HEK293 (cell line): ENCODE results near the gene PRPH.

Experiments used
- CTCF ChIA-PET: fragments of 350-600 bp; formaldehyde crosslinking; extraction: SDS; loops from one replicate; lab custom pipeline; 2021; ENCODE audit warnings: antibody characterized with exemption; lab: Yijun Ruan, JAX
- POLR2A ChIA-PET: fragments of 300-600 bp; formaldehyde crosslinking; extraction: SDS; loops from one replicate; lab custom pipeline; 2020; ENCODE audit warnings: antibody characterized with exemption, inconsistent platforms; lab: Yijun Ruan, JAX
- H3K27ac ChIP-seq: fragments of 200-500 bp; sonication (Bioruptor generic); 2 replicates; pipeline ENCODE4 v1.5.1; 2014; ENCODE audit warnings: low read depth, low read length, control low read depth, inconsistent platforms; ENCODE audit errors: extremely low read depth
- H3K36me3 ChIP-seq, 2 experiments: fragments of 200-500 bp in 1 of 2; sonication (Bioruptor generic) in 1 of 2; 1 replicate in 1 of 2; 2 replicates in 1 of 2; pipeline ENCODE4 v1.5.1; 2014 to 2017; ENCODE audit warnings: inconsistent platforms in 2 of 2, low read length in 2 of 2; ENCODE audit not compliant: control insufficient read depth in 2 of 2, insufficient read depth in 1 of 2
- H3K4me1 ChIP-seq: fragments of 200-500 bp; sonication (Bioruptor generic); 2 replicates; pipeline ENCODE4 v1.5.1; 2014; ENCODE audit warnings: mild to moderate bottlenecking, low read length, inconsistent platforms; ENCODE audit not compliant: control insufficient read depth, insufficient read depth
- H3K4me3 ChIP-seq: 2 replicates; pipeline ENCODE4 v1.5.1; 2011; ENCODE audit warnings: low read depth, mild to moderate bottlenecking, control low read depth, low read length, moderate library complexity
- H3K9me3 ChIP-seq: fragments of 200-500 bp; sonication (Bioruptor generic); 2 replicates; pipeline ENCODE4 v1.5.1; 2014; ENCODE audit warnings: low read depth, low read length, inconsistent platforms; ENCODE audit not compliant: control insufficient read depth, insufficient read depth
- ELK4 ChIP-seq: IDR thresholded peaks from 2 replicates; pipeline ENCODE4 v1.6.1; 2011; ENCODE audit warnings: mild to moderate bottlenecking, low read depth, low read length, borderline replicate concordance
- FEZF1 ChIP-seq: fragments of 450-650 bp; formaldehyde crosslinking; IDR thresholded peaks from 2 replicates; pipeline ENCODE4 v1.5.1; 2016; ENCODE audit warnings: missing biosample characterization, missing genetic modification characterization
- GLI2 ChIP-seq: fragments of 450-650 bp; formaldehyde crosslinking; IDR thresholded peaks from 2 replicates; pipeline ENCODE4; 2017; ENCODE audit warnings: missing biosample characterization, missing genetic modification characterization, low read depth, borderline replicate concordance
- KLF16 ChIP-seq: fragments of 450-650 bp; formaldehyde crosslinking; IDR thresholded peaks from 2 replicates; pipeline ENCODE4 v1.5.1; 2017; ENCODE audit warnings: missing biosample characterization, missing genetic modification characterization
- MEIS1 ChIP-seq: sonication (generic); formaldehyde crosslinking; IDR thresholded peaks from 2 replicates; pipeline ENCODE4 v1.8.1; 2022; ENCODE audit warnings: missing genetic modification reagents, mild to moderate bottlenecking, borderline replicate concordance
- OSR2 ChIP-seq: fragments of 450-650 bp; formaldehyde crosslinking; IDR thresholded peaks from 2 replicates; pipeline ENCODE4 v1.5.1; 2016; ENCODE audit warnings: missing biosample characterization, missing genetic modification characterization
- RBAK ChIP-seq: fragments of 450-650 bp; formaldehyde crosslinking; IDR thresholded peaks from 2 replicates; pipeline ENCODE4 v1.5.1; 2016; ENCODE audit warnings: missing biosample characterization, missing genetic modification characterization
- SALL2 ChIP-seq: fragments of 450-650 bp; formaldehyde crosslinking; IDR thresholded peaks from 2 replicates; pipeline ENCODE4 v1.5.0; 2017; ENCODE audit warnings: missing biosample characterization, mild to moderate bottlenecking, missing genetic modification characterization, borderline replicate concordance
- ZBTB1 ChIP-seq: fragments of 450-650 bp; formaldehyde crosslinking; IDR thresholded peaks from 2 replicates; pipeline ENCODE4 v1.5.1; 2016; ENCODE audit warnings: missing biosample characterization, missing genetic modification characterization
- ZFP37 ChIP-seq: fragments of 450-650 bp; formaldehyde crosslinking; IDR thresholded peaks from 2 replicates; pipeline ENCODE4 v1.5.1; 2016; ENCODE audit warnings: missing biosample characterization, missing genetic modification characterization
- ZNF148 ChIP-seq: fragments of 450-650 bp; formaldehyde crosslinking; IDR thresholded peaks from 2 replicates; pipeline ENCODE4 v1.5.0; 2017; ENCODE audit warnings: missing biosample characterization, missing genetic modification characterization, borderline replicate concordance
- ZNF16 ChIP-seq: fragments of 450-650 bp; formaldehyde crosslinking; IDR thresholded peaks from 2 replicates; pipeline ENCODE4 v1.5.1; 2016; ENCODE audit warnings: low read depth, missing biosample characterization, missing genetic modification characterization
- ZNF202 ChIP-seq: fragments of 450-650 bp; formaldehyde crosslinking; IDR thresholded peaks from 2 replicates; pipeline ENCODE4 v1.5.1; 2016; ENCODE audit warnings: missing biosample characterization, missing genetic modification characterization, borderline replicate concordance
- ZNF24 ChIP-seq: fragments of 450-650 bp; formaldehyde crosslinking; IDR thresholded peaks from 2 replicates; pipeline ENCODE4 v1.5.1; 2016; ENCODE audit warnings: missing biosample characterization, missing genetic modification characterization
- ZNF274 ChIP-seq, 2 experiments: fragments of 200-500 bp in 1 of 2; fragments of 450-650 bp in 1 of 2; sonication (Bioruptor generic) in 1 of 2; formaldehyde crosslinking in 1 of 2; IDR thresholded peaks; 2 replicates each; pipeline versions ENCODE4 v1.5.1 to v1.6.1; 2014 to 2016; ENCODE audit warnings: borderline replicate concordance in 1 of 2, inconsistent platforms in 1 of 2, low read length in 1 of 2, missing biosample characterization in 1 of 2, missing genetic modification characterization in 1 of 2
- ZNF292 ChIP-seq: fragments of 450-650 bp; formaldehyde crosslinking; IDR thresholded peaks from 2 replicates; pipeline ENCODE4 v1.5.1; 2016; ENCODE audit warnings: low read depth, missing biosample characterization, missing genetic modification characterization, borderline replicate concordance
- ZNF354C ChIP-seq: fragments of 450-650 bp; formaldehyde crosslinking; IDR thresholded peaks from 2 replicates; pipeline ENCODE4 v1.5.1; 2016; ENCODE audit warnings: missing biosample characterization, missing genetic modification characterization, low read depth, borderline replicate concordance
- ZNF366 ChIP-seq: fragments of 450-650 bp; formaldehyde crosslinking; conservative IDR thresholded peaks from 2 replicates; pipeline ENCODE4 v1.5.1; 2016; ENCODE audit warnings: missing biosample characterization, missing genetic modification characterization
- ZNF37A ChIP-seq: fragments of 450-650 bp; IDR thresholded peaks from 2 replicates; pipeline ENCODE4 v1.5.1; 2018; ENCODE audit warnings: missing biosample characterization, missing genetic modification characterization
- ZNF433 ChIP-seq: fragments of 450-650 bp; formaldehyde crosslinking; IDR thresholded peaks from 2 replicates; pipeline ENCODE4 v1.5.1; 2016; ENCODE audit warnings: missing biosample characterization, missing genetic modification characterization, low read depth
- ZNF521 ChIP-seq: fragments of 450-650 bp; formaldehyde crosslinking; IDR thresholded peaks from 2 replicates; pipeline ENCODE4 v1.5.1; 2017; ENCODE audit warnings: missing biosample characterization, mild to moderate bottlenecking, missing genetic modification characterization
- ZNF555 ChIP-seq: fragments of 450-650 bp; formaldehyde crosslinking; conservative IDR thresholded peaks from 2 replicates; pipeline ENCODE4 v1.5.1; 2017; ENCODE audit warnings: missing biosample characterization, mild to moderate bottlenecking, missing genetic modification characterization, inconsistent platforms
- ZNF558 ChIP-seq: fragments of 450-650 bp; formaldehyde crosslinking; IDR thresholded peaks from 2 replicates; pipeline ENCODE4 v1.5.1; 2016; ENCODE audit warnings: missing biosample characterization, missing genetic modification characterization
- ZNF560 ChIP-seq: fragments of 450-650 bp; formaldehyde crosslinking; IDR thresholded peaks from 2 replicates; pipeline ENCODE4 v1.5.1; 2017; ENCODE audit warnings: missing biosample characterization, missing genetic modification characterization, borderline replicate concordance
- ZNF585B ChIP-seq: fragments of 450-650 bp; formaldehyde crosslinking; IDR thresholded peaks from 2 replicates; pipeline ENCODE4 v1.5.1; 2016; ENCODE audit warnings: missing biosample characterization, missing genetic modification characterization
- ZNF596 ChIP-seq: fragments of 450-650 bp; IDR thresholded peaks from 2 replicates; pipeline ENCODE4 v1.5.0; 2018; ENCODE audit warnings: missing biosample characterization, mild to moderate bottlenecking, missing genetic modification characterization, moderate library complexity
- ZNF600 ChIP-seq: fragments of 450-650 bp; formaldehyde crosslinking; IDR thresholded peaks from 2 replicates; pipeline ENCODE4 v1.5.1; 2016; ENCODE audit warnings: missing biosample characterization, missing genetic modification characterization
- ZNF624 ChIP-seq: fragments of 450-650 bp; formaldehyde crosslinking; IDR thresholded peaks from 2 replicates; pipeline ENCODE4 v1.5.1; 2017; ENCODE audit warnings: missing biosample characterization, missing genetic modification characterization
- ZNF701 ChIP-seq: fragments of 450-650 bp; formaldehyde crosslinking; IDR thresholded peaks from 2 replicates; pipeline ENCODE4 v1.5.1; 2016; ENCODE audit warnings: missing biosample characterization, missing genetic modification characterization
- ZNF791 ChIP-seq: fragments of 450-650 bp; formaldehyde crosslinking; IDR thresholded peaks from 2 replicates; pipeline ENCODE4 v1.5.1; 2016; ENCODE audit warnings: missing biosample characterization, missing genetic modification characterization
- ZNF837 ChIP-seq: fragments of 450-650 bp; formaldehyde crosslinking; IDR thresholded peaks from 2 replicates; pipeline ENCODE4 v1.5.1; 2016; ENCODE audit warnings: missing biosample characterization, missing genetic modification characterization
- ZSCAN16 ChIP-seq: fragments of 450-650 bp; formaldehyde crosslinking; IDR thresholded peaks from 2 replicates; pipeline ENCODE4 v1.5.1; 2016; ENCODE audit warnings: missing biosample characterization, missing genetic modification characterization
- ZSCAN30 ChIP-seq: fragments of 450-650 bp; IDR thresholded peaks from 2 replicates; pipeline ENCODE4 v1.5.1; 2018; ENCODE audit warnings: missing biosample characterization, mild to moderate bottlenecking, missing genetic modification characterization, moderate library complexity

PRPH gene

GRCh38 chr12:49338830-49339463 lies 44.0 kb downstream of the PRPH start (continued):
- 0 out of 2 replicates have a peak, but pooled peaks have one; percentile 28 for TF ChIP-seq ZNF366 (tag by site-specific recombination)
- no peak for TF ChIP-seq ZNF292 (tag by site-specific recombination)
- no peak for TF ChIP-seq SALL2 (tag by site-specific recombination)
- TF ChIP-seq ZNF560: no peak
- TF ChIP-seq ZNF521 (tag by site-specific recombination): no peak
- TF ChIP-seq ZNF433 (tag by site-specific recombination): no peak
- TF ChIP-seq KLF16 (tag by site-specific recombination): no peak
- TF ChIP-seq ZSCAN16 (tag by site-specific recombination): no peak
- TF ChIP-seq ZFP37 (tag by site-specific recombination): no peak
- no peak for TF ChIP-seq ZNF596
- TF ChIP-seq ZNF16 (tag by site-specific recombination): no peak
- no peak for TF ChIP-seq ZNF24 (tag by site-specific recombination)
- no peak for TF ChIP-seq ZSCAN30
- TF ChIP-seq ZBTB1 (tag by site-specific recombination): no peak
- no peak for TF ChIP-seq ZNF555 (tag by site-specific recombination)

GRCh38 chr12:49339464-49339861 lies 44.5 kb downstream of the PRPH start:
- POLR2A ChIA-PET: interaction anchor here (0.5 to 1.3 kb wide), 3 partner anchors 8 to 17 kb away, joined by 3 to 6 read pairs (median 3); partner anchors contain the start of gene TROAP
- Histone ChIP-seq H3K9me3 (no peaks in the 10 kb centered on the region), H3K36me3 (no peaks in the 10 kb centered on the region), H3K4me3 (no peak overlapping the region), H3K27ac (no peak overlapping the region), H3K4me1 (peaks cover 9% of the 10 kb centered on the region; the same call in 1 of the 2 replicates)
- CTCF ChIA-PET: interaction anchor here (0.7 to 11.4 kb wide), 4 partner anchors 8 to 53 kb away, joined by 4 to 185 read pairs (median 34); partner anchors contain the start of genes DNAJC22 and PRPH
- TF ChIP-seq ZNF202 (tag by site-specific recombination): no peak
- no peak for TF ChIP-seq ZNF791 (tag by site-specific recombination)
- no peak for TF ChIP-seq ZNF585B
- peak; percentile 51; the same call in 1 of the 2 replicates for TF ChIP-seq FEZF1 (tag by site-specific recombination)
- no peak for TF ChIP-seq ZNF558 (tag by site-specific recombination)
- TF ChIP-seq GLI2 (tag by site-specific recombination): no peak
- TF ChIP-seq ZNF624 (tag by site-specific recombination): no peak; the same call in 1 of the 2 replicates
- no peak for TF ChIP-seq ELK4
- TF ChIP-seq ZNF521 (tag by site-specific recombination): no peak
- no peak for TF ChIP-seq ZNF37A
- peak; percentile 49 for TF ChIP-seq ZNF600
- no peak for TF ChIP-seq ZNF837 (tag by site-specific recombination)
- no peak for TF ChIP-seq MEIS1
- TF ChIP-seq ZNF701 (tag by site-specific recombination): no peak
- no peak for TF ChIP-seq ZNF354C
- TF ChIP-seq RBAK (tag by site-specific recombination): no peak
- TF ChIP-seq ZNF148 (tag by site-specific recombination): no peak
- TF ChIP-seq ZSCAN16 (tag by site-specific recombination): no peak
- no peak for TF ChIP-seq ZNF274 (IDR thresholded peaks at IDR 0.05; ENCODE audit: low read length)
- no peak for TF ChIP-seq ZNF274 (tag by site-specific recombination; IDR thresholded peaks at IDR 0.05; ENCODE audit: borderline replicate concordance)
- no peak for TF ChIP-seq KLF16 (tag by site-specific recombination)
- no peak for TF ChIP-seq OSR2
